Trophoblast cell (in vitro differentiated cells and primary cell): ENCODE data around the gene DTD1.

Source experiments
- DNase-seq, 2 donors: peaks; one replicate each; pipeline ENCODE4 v3.0.0-alpha.2; 2016
- H2AFZ ChIP-seq: 2 replicates; pipeline ENCODE4 v1.6.1; 2013; ENCODE audit warnings: low read length, moderate library complexity, mild to moderate bottlenecking; ENCODE audit not compliant: insufficient read depth, poor library complexity
- H2AK5ac ChIP-seq: 2 replicates; pipeline ENCODE4 v1.6.1; 2013; ENCODE audit warnings: mild to moderate bottlenecking, low read length
- H2BK120ac ChIP-seq: 2 replicates; pipeline ENCODE4 v1.6.1; 2013; ENCODE audit warnings: low read length, mild to moderate bottlenecking, moderate library complexity; ENCODE audit not compliant: insufficient read depth, poor library complexity
- H2BK12ac ChIP-seq: 2 replicates; pipeline ENCODE4 v1.6.1; 2013; ENCODE audit warnings: mild to moderate bottlenecking, low read length, moderate library complexity
- H2BK5ac ChIP-seq: 2 replicates; pipeline ENCODE4 v1.6.1; 2013; ENCODE audit warnings: low read length, low read depth, moderate library complexity, mild to moderate bottlenecking; ENCODE audit not compliant: poor library complexity
- H3K14ac ChIP-seq: 2 replicates; pipeline ENCODE4 v1.6.1; 2013; ENCODE audit warnings: mild to moderate bottlenecking, low read length
- H3K18ac ChIP-seq: 2 replicates; pipeline ENCODE4 v1.6.1; 2013; ENCODE audit warnings: mild to moderate bottlenecking, low read length
- H3K23ac ChIP-seq: 2 replicates; pipeline ENCODE4 v1.6.1; 2013; ENCODE audit warnings: low read length
- H3K27ac ChIP-seq: 2 replicates; pipeline ENCODE4 v1.5.1; 2013; ENCODE audit warnings: low read depth, mild to moderate bottlenecking, inconsistent platforms, low read length, moderate library complexity
- H3K27me3 ChIP-seq: 2 replicates; pipeline ENCODE4 v1.6.1; 2013; ENCODE audit warnings: inconsistent platforms, mild to moderate bottlenecking, low read length, moderate library complexity; ENCODE audit not compliant: insufficient read depth
- H3K36me3 ChIP-seq, 2 experiments: 1 replicate in 1 of 2; 2 replicates in 1 of 2; pipeline ENCODE4 v1.6.1; 2013; ENCODE audit warnings: low read length in 2 of 2, mild to moderate bottlenecking in 2 of 2, moderate library complexity in 1 of 2; ENCODE audit not compliant: insufficient read depth in 2 of 2, control insufficient read depth in 1 of 2
- H3K4ac ChIP-seq: 2 replicates; pipeline ENCODE4 v1.6.1; 2013; ENCODE audit warnings: low read depth, mild to moderate bottlenecking, low read length, moderate library complexity
- H3K4me1 ChIP-seq, 2 experiments: 1 replicate in 1 of 2; 2 replicates in 1 of 2; pipeline ENCODE4 v1.6.1; 2013; ENCODE audit warnings: low read length in 2 of 2, mild to moderate bottlenecking in 2 of 2, moderate library complexity in 1 of 2; ENCODE audit not compliant: insufficient read depth in 2 of 2, control insufficient read depth in 1 of 2
- H3K4me2 ChIP-seq: 2 replicates; pipeline ENCODE4 v1.6.1; 2013; ENCODE audit warnings: inconsistent platforms, mild to moderate bottlenecking, low read length, moderate library complexity
- H3K4me3 ChIP-seq: 2 replicates; pipeline ENCODE4 v1.5.1; 2013; ENCODE audit warnings: mild to moderate bottlenecking, low read depth, low read length, inconsistent platforms
- H3K79me1 ChIP-seq: one replicate; pipeline ENCODE4 v1.6.1; 2013; ENCODE audit warnings: low read length
- H3K79me2 ChIP-seq: 2 replicates; pipeline ENCODE4 v1.6.1; 2013; ENCODE audit warnings: low read length, mild to moderate bottlenecking; ENCODE audit not compliant: control insufficient read depth, insufficient read depth, poor library complexity
- H3K9ac ChIP-seq: 2 replicates; pipeline ENCODE4 v1.6.1; 2013; ENCODE audit warnings: mild to moderate bottlenecking, low read length
- H3K9me3 ChIP-seq: 2 replicates; pipeline ENCODE4 v1.6.1; 2013; ENCODE audit warnings: low read depth, mild to moderate bottlenecking, control low read depth, inconsistent platforms, low read length; ENCODE audit not compliant: insufficient read depth
- H4K12ac ChIP-seq: 2 replicates; pipeline ENCODE4 v1.6.1; 2013; ENCODE audit warnings: low read depth, mild to moderate bottlenecking, low read length, moderate library complexity
- H4K8ac ChIP-seq: 2 replicates; pipeline ENCODE4 v1.6.1; 2013; ENCODE audit warnings: low read depth, mild to moderate bottlenecking, low read length, moderate library complexity
- H4K91ac ChIP-seq: one replicate; pipeline ENCODE4 v1.6.1; 2013; ENCODE audit warnings: low read depth, mild to moderate bottlenecking, low read length, moderate library complexity
- WGBS: extraction: QIAGEN DNeasy Blood & Tissue Kit; methylation state at CpG from one replicate; pipeline ENCODE4 v1.1.7; 2013; ENCODE audit warnings: missing lambda C conversion rate; ENCODE audit not compliant: insufficient read length, insufficient coverage; ENCODE audit errors: extremely low coverage; 5-methylcytosine and 5-hydroxymethylcytosine counted together

The DTD1 gene

GRCh38 chr20:18802012-18802634 is 214.3 kb downstream of the DTD1 start:
- no peak overlapping the region for H3K4me3 ChIP-seq
- no peak overlapping the region for H2BK120ac ChIP-seq
- no peak overlapping the region for H3K4me2 ChIP-seq
- no peaks in the 10 kb centered on the region for H3K79me2 ChIP-seq
- H2AK5ac ChIP-seq, result no peak overlapping the region
- no peak overlapping the region for H2BK12ac ChIP-seq
- H2BK5ac ChIP-seq, result no peak overlapping the region
- no peak overlapping the region for H3K27ac ChIP-seq
- no peaks in the 10 kb centered on the region for H3K36me3 ChIP-seq
- no peak overlapping the region for H4K8ac ChIP-seq
- H3K23ac ChIP-seq, result no peak overlapping the region
- no peak overlapping the region for H3K4ac ChIP-seq
- peaks cover 2% of the 10 kb centered on the region for H3K9me3 ChIP-seq
- H3K27me3 ChIP-seq, result peaks cover 2% of the 10 kb centered on the region
- no peak overlapping the region for H3K18ac ChIP-seq
- no peak overlapping the region for H3K9ac ChIP-seq
- DNase-seq, result no peak
- no peak overlapping the region for H4K12ac ChIP-seq
- no peaks in the 10 kb centered on the region for H3K4me1 ChIP-seq
- no peak overlapping the region for H3K14ac ChIP-seq
- H3K79me1 ChIP-seq, result no peaks in the 10 kb centered on the region
- WGBS, result no CpG with 5 or more reads among the region's 7 CpGs
- H4K91ac ChIP-seq, result no peak overlapping the region
- no peak overlapping the region for H2AFZ ChIP-seq

- H3K36me3 ChIP-seq, result no peaks in the 10 kb centered on the region
- H3K79me1 ChIP-seq, result no peaks in the 10 kb centered on the region
- no peak overlapping the region for H4K12ac ChIP-seq
- no CpG with 5 or more reads among the region's 4 CpGs for WGBS
- no peak overlapping the region for H2AFZ ChIP-seq
- no peak overlapping the region for H3K18ac ChIP-seq
- no peaks in the 10 kb centered on the region for H3K4me1 ChIP-seq
- no peak overlapping the region for H3K9ac ChIP-seq
- no peak overlapping the region for H2BK12ac ChIP-seq
- no peak overlapping the region for H4K8ac ChIP-seq
- no peak overlapping the region for H3K4me2 ChIP-seq
- H3K27ac ChIP-seq, result no peak overlapping the region
- no peak overlapping the region for H3K23ac ChIP-seq
- no peak overlapping the region for H4K91ac ChIP-seq
- H2AK5ac ChIP-seq, result no peak overlapping the region
- peaks cover 2% of the 10 kb centered on the region for H3K9me3 ChIP-seq
- H3K4ac ChIP-seq, result no peak overlapping the region
- H3K14ac ChIP-seq, result no peak overlapping the region
- no peaks in the 10 kb centered on the region for H3K79me2 ChIP-seq
- no peak overlapping the region for H2BK120ac ChIP-seq
- no peak overlapping the region for H3K4me3 ChIP-seq
- no peaks in the 10 kb centered on the region for H3K27me3 ChIP-seq
- DNase-seq, result peak in 1 of 2 donors; percentile 2
- no peak overlapping the region for H2BK5ac ChIP-seq
Observed at GRCh38 chr20:18805881-18806280, 218.0 kb downstream of the DTD1 start.

GRCh38 chr20:18808712-18809111 is 220.9 kb downstream of the DTD1 start:
- H2BK5ac ChIP-seq, result no peak overlapping the region
- peaks cover 2% of the 10 kb centered on the region for H3K9me3 ChIP-seq
- H4K8ac ChIP-seq, result no peak overlapping the region
- H3K9ac ChIP-seq, result no peak overlapping the region
- H3K4me1 ChIP-seq, result no peaks in the 10 kb centered on the region
- H2BK12ac ChIP-seq, result no peak overlapping the region
- no peak overlapping the region for H3K27ac ChIP-seq
- WGBS, result no CpG with 5 or more reads among the region's 3 CpGs
- H3K79me2 ChIP-seq, result no peaks in the 10 kb centered on the region
- DNase-seq, result no peak
- no peaks in the 10 kb centered on the region for H3K27me3 ChIP-seq
- H4K91ac ChIP-seq, result no peak overlapping the region
- H3K14ac ChIP-seq, result no peak overlapping the region
- H3K23ac ChIP-seq, result no peak overlapping the region
- H4K12ac ChIP-seq, result no peak overlapping the region
- no peak overlapping the region for H3K4me2 ChIP-seq
- H3K4me3 ChIP-seq, result no peak overlapping the region
- H3K36me3 ChIP-seq, result no peaks in the 10 kb centered on the region
- H3K18ac ChIP-seq, result no peak overlapping the region
- no peak overlapping the region for H2BK120ac ChIP-seq
- H3K4ac ChIP-seq, result no peak overlapping the region
- no peak overlapping the region for H2AK5ac ChIP-seq
- H2AFZ ChIP-seq, result no peak overlapping the region
- H3K79me1 ChIP-seq, result no peaks in the 10 kb centered on the region

GRCh38 chr20:18811186-18811585 is 223.3 kb downstream of the DTD1 start:
- H3K18ac ChIP-seq, result no peak overlapping the region
- H4K8ac ChIP-seq, result no peak overlapping the region
- peak; percentile 68 to 82 for DNase-seq
- H3K79me1 ChIP-seq, result no peaks in the 10 kb centered on the region
- H2BK12ac ChIP-seq, result no peak overlapping the region
- no peak overlapping the region for H2BK5ac ChIP-seq
- H2AFZ ChIP-seq, result no peak overlapping the region
- H4K12ac ChIP-seq, result no peak overlapping the region
- no peaks in the 10 kb centered on the region for H3K27me3 ChIP-seq
- no peaks in the 10 kb centered on the region for H3K4me1 ChIP-seq
- no peak overlapping the region for H3K23ac ChIP-seq
- no peak overlapping the region for H2BK120ac ChIP-seq
- H2AK5ac ChIP-seq, result no peak overlapping the region
- no peak overlapping the region for H3K9ac ChIP-seq
- H3K9me3 ChIP-seq, result no peaks in the 10 kb centered on the region
- WGBS, result no CpG with 5 or more reads among the region's 6 CpGs
- no peak overlapping the region for H3K14ac ChIP-seq
- no peak overlapping the region for H3K4ac ChIP-seq
- H3K4me2 ChIP-seq, result no peak overlapping the region
- H3K79me2 ChIP-seq, result no peaks in the 10 kb centered on the region
- H3K4me3 ChIP-seq, result no peak overlapping the region
- no peaks in the 10 kb centered on the region for H3K36me3 ChIP-seq
- no peak overlapping the region for H4K91ac ChIP-seq
- H3K27ac ChIP-seq, result no peak overlapping the region
